Renal cortex interstitium (tissue), 15 donors: ENCODE measurements around the gene KLK5. TPM values are rescaled to one million over a fixed set of nuclear protein-coding genes. Genes with fewer than 3 reads are reported as not detected.
A peak's percentile ranks its signal among the peaks of the same experiment; 100 is the strongest.
"Not testable (repeated sequence)": the region's sequence is repeated elsewhere in the genome, so short reads cannot be mapped to it uniquely, and the experiment has no call there.

Source experiments
- DNase-seq, 11 donors: peaks; one replicate each; pipeline ENCODE4 v3.0.0-alpha.2; 2013; ENCODE audit warnings: low read depth in 9 of 11, low spot score in 4 of 11; ENCODE audit errors: extremely low read depth in 1 of 11
- long read RNA-seq, 16 experiments: transcript quantifications; one replicate each; lab custom pipeline, GENCODE V29; 2026
- polyA plus RNA-seq, 3 donors: library from polyadenylated mRNA; unstranded; fragments of 120-200 nt; gene quantifications; one replicate each; pipeline ENCODE4 v1.2.1, GENCODE V29; 2013; ENCODE audit not compliant: insufficient read length in 3 of 3

KLK5 gene
- 1 to 10 TPM; 1.2 to 1.9 (median 1.5) TPM for polyA plus RNA-seq
- long read RNA-seq, donor 1, result 0 reads
- long read RNA-seq, donor 2, result 0 reads
- long read RNA-seq, donor 3, partial matches to known transcripts, result 0 of 1 reads
- long read RNA-seq, donor 3, other reads (novel, unspliced or antisense), result 0 of 1 reads
- long read RNA-seq, donor 4, result 0 reads
- long read RNA-seq, donor 5, partial matches to known transcripts, result 0 of 2 reads
- long read RNA-seq, donor 5, other reads (novel, unspliced or antisense), result 0 of 2 reads
- long read RNA-seq, donor 6, result 0 reads
- long read RNA-seq, donor 7, result 0 reads
- long read RNA-seq, donor 8, partial matches to known transcripts, result 0 of 1 reads
- long read RNA-seq, donor 8, other reads (novel, unspliced or antisense), result 0 of 1 reads
- long read RNA-seq, donor 9, result 0 reads
- long read RNA-seq, donor 10, partial matches to known transcripts, result 0 of 1 reads
- long read RNA-seq, donor 10, other reads (novel, unspliced or antisense), result 0 of 1 reads
- long read RNA-seq, donor 11, result 0 reads
- long read RNA-seq, donor 12, result 0 reads
- long read RNA-seq, donor 13, result 0 reads
- long read RNA-seq, donor 14, partial matches to known transcripts, result 0 of 2 reads
- long read RNA-seq, donor 14, other reads (novel, unspliced or antisense), result 0 of 2 reads
- long read RNA-seq, donor 15, result 0 reads
- long read RNA-seq, donor 16, partial matches to known transcripts, result 0 of 2 reads
- long read RNA-seq, donor 16, other reads (novel, unspliced or antisense), result 0 of 2 reads

GRCh38 chr19:50952910-50953309 is at the start of gene KLK5:
Gene KLK5, minus strand, starts transcription at chr19:50953038. Its CDS starts 381 bp downstream, at chr19:50952657.
- DNase-seq, result no peak

GRCh38 chr19:51002089-51002532 is 49.3 kb upstream of the KLK5 start:
- DNase-seq, result peak in 5 of 11 donors; percentile 25 to 63 (median 47)

DNA sequence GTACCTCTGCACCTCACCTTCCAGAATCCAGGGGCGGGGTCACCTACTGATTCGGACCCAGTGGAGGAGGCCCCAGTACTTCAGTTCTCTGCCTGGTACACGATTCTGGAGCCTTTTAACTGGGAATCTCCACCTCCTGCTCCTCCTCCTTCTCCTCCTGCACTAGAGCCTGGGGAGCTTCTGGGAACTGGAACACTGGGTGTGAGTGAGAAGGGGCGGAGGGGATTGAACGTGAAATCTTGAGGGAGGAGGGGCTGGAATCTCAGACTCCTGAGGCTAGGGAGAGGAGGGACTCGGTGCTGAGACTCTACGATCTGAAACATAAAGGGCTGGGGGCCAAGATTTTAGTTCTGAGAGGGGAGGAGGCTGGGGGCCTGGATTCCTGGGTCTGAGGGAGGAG is 48.7 kb upstream of the KLK5 start, which contains the start of gene KLK8:
Gene KLK8 (minus strand): TSS at position 90 of the 400 bp plus-strand sequence. CDS start 437 bp downstream, outside the sequence.
- DNase-seq, result peak in 1 of 11 donors; percentile 47

GRCh38 chr19:51000981-51001380 is 48.1 kb upstream of the KLK5 start:
- DNase-seq, result no peak

DNA sequence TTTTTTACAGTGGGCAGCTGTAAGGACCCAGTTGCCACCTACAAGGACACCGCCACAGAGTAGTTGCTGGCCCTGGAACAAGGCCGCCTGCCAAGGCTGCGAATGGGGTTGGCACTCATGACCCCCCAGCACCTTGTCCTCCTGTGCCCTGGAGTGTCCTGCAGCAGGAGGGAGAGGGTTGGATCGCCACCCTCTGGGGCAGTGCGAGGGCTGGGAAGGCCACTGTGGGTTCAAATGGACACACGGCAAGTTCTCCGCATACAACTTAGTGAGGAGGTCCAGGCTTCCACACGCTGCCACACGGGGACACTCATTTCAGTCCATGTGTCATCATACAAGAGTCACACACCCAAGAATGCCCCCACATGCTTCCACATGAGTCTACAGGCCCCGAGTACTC is 47.6 kb upstream of the KLK5 start:
- DNase-seq, result no peak

DNA sequence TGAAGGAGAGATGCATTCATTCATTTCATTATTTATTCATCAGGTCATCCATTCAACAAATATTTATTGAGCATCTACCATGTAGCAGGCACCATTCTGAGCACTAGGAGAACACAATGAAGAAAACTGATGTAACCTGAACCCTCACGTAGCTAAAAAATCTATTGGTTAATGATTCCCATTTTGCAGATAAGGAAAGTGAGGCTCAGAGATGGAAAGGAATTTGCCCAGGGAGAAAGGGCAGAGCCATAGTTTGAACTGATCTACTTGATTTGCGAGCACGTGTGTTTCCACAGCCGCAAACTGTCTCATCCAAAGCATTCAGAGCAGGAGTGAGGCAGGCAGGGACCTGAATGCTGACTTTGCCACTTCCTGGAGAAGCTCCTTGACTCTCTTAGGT is 45.8 kb upstream of the KLK5 start:
- no peak for DNase-seq

GRCh38 chr19:50998061-50998460 is 45.2 kb upstream of the KLK5 start:
- DNase-seq, result no peak

DNA sequence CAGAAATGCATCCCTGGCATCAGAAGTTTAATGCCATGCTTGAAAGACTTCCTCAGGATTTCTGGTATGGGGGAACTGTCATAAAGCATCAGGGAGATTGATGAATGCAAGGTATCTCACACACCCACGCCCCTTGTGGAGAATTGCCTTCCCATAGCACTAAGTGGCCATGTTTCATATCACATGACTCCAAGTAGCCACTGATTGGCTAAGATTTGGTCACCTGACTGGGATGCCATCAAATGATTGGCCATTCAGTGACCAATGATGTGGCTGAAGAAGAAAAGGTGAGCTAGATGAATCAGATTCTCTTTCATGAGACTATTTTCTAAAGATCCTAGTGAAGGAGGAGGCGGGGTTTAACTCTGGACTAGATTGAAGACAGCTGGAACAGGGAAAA is 41.3 kb upstream of the KLK5 start:
- no peak for DNase-seq

DNA sequence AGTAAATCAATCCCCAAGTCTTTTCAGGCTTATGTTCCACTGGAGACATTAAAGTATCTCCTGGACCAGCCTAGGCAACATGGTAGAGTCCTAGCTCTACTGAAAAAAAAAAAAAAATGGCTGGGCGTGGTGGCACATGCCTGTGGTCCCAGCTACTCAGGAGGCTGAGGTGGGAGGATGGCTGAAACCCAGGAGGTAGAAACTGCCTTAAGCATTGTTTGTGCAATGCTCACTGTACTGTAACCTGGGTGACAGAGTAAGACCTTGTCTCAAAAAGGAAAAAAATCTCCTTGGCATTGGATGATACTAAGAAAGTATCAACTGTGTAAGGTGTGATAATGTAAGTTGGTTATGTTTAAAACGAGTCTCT is 39.8 kb upstream of the KLK5 start:
- DNase-seq, result no peak

GRCh38 chr19:50984416-50984815 is 31.6 kb upstream of the KLK5 start:
- not testable (repeated sequence) for DNase-seq

- no peak for DNase-seq
These were observed 30.9 kb upstream of the KLK5 start, which contains the start of gene KLK7 for GRCh38 chr19:50983625-50984292. Gene KLK7, minus strand, starts transcription at chr19:50983917. Its CDS starts 1,518 bp downstream, at chr19:50982399.

- DNase-seq, result no peak
These were observed 29.3 kb upstream of the KLK5 start for GRCh38 chr19:50982186-50982585.

GRCh38 chr19:50981587-50982146 is 28.8 kb upstream of the KLK5 start:
- no peak for DNase-seq

GRCh38 chr19:50980208-50980607 is 27.4 kb upstream of the KLK5 start:
- no peak for DNase-seq

DNA sequence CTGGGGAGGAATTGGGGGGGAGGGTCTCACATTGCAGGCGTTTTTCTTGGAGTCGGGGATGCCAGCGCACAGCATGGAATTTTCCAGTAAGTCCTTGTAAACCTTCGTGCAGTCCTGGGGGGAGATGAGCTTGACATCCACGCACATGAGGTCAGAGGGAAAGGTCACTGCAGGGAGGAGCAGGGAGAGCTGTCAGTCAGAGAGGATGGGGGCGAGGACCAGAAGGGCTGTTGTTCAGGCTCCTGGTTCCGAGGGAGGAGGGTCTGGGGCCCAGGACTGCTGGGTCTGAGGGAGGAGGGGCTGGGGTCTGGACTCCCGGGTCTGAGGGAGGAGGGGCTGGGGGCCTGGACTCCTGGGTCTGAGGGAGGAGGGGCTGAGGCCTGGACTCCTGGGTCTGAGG is 26.9 kb upstream of the KLK5 start:
- DNase-seq, result no peak

DNA sequence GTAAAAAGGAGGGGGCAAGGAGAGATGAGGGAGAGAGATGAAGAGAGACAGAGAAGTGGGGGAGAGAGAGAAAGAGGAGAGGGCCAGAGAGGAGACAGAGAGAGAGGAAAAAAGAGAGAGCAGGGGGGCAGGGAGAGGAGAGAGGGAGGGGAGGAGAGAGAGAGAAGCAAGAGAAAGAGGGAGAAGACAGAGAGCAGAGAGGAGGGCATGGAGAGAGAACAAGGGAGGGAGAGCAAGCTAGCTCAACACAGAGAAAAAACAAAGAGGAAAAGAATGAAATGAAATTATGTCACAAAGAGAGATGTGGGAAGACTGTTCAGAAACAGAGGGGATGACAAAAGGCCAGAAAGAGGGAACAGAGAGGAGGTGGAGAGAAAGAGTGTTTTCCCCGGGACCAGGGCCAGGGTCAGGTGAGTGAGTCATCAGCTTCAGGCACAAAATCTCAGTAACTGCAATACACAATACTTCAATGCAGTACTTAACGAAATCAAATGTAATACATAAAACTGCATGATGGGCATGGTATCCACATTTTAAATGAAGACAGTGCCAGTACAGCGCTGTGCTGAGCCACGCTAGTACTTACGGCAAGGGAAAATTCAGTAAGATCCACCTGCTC is 26.0 kb upstream of the KLK5 start:
- DNase-seq, result no peak

- DNase-seq, result no peak
These were observed 24.8 kb upstream of the KLK5 start for GRCh38 chr19:50977626-50978025.

GRCh38 chr19:50975766-50976165 is 22.9 kb upstream of the KLK5 start:
- no peak for DNase-seq
